GM23338 (cell line): ENCODE measurements around the gene ZDHHC1. TPM values are rescaled to one million over a fixed set of nuclear protein-coding genes. Genes with fewer than 3 reads are reported as not detected.

Experiments used
- ATAC-seq: fragments of 200-7000 bp; cut with Tn5 transposase; 3 replicates; pipeline ENCODE4 v1.9.1; 2020
- DNase-seq: peaks from one replicate; pipeline ENCODE4 v3.0.0-alpha.2; 2015; ENCODE audit warnings: low spot score
- H2AFZ ChIP-seq: fragments of 200-600 bp; sonication (generic); 2 replicates; pipeline ENCODE4 v1.8.0; 2016; ENCODE audit warnings: antibody characterized with exemption, mild to moderate bottlenecking, moderate library complexity
- H3F3A ChIP-seq: fragments of 200-600 bp; sonication (generic); replicated peaks from 2 replicates; pipeline ENCODE4 v1.8.0; 2017; ENCODE audit warnings: antibody characterized with exemption, mixed run types, low read depth
- H3K27ac ChIP-seq: fragments of 200-600 bp; sonication (generic); 2 replicates; pipeline ENCODE4 v1.6.1; 2016; ENCODE audit warnings: low read depth
- H3K27me3 ChIP-seq: fragments of 200-600 bp; sonication (generic); 2 replicates; pipeline ENCODE4 v1.8.0; 2016; ENCODE audit warnings: mild to moderate bottlenecking, mixed run types, moderate library complexity; ENCODE audit not compliant: insufficient read depth
- H3K36me3 ChIP-seq: fragments of 200-600 bp; sonication (generic); 2 replicates; pipeline ENCODE4 v1.8.0; 2016; ENCODE audit warnings: mild to moderate bottlenecking; ENCODE audit not compliant: insufficient read depth
- H3K4me1 ChIP-seq: fragments of 200-600 bp; sonication (generic); 2 replicates; pipeline ENCODE4 v1.8.0; 2016; ENCODE audit warnings: mild to moderate bottlenecking, moderate library complexity; ENCODE audit not compliant: insufficient read depth
- H3K4me2 ChIP-seq: fragments of 200-600 bp; sonication (generic); 2 replicates; pipeline ENCODE4 v1.7.1; 2017; ENCODE audit warnings: mixed run types
- H3K4me3 ChIP-seq: fragments of 200-600 bp; sonication (generic); 2 replicates; pipeline ENCODE4 v1.6.1; 2016; ENCODE audit warnings: mixed run types
- H3K79me2 ChIP-seq: fragments of 200-600 bp; sonication (generic); replicated peaks from 2 replicates; pipeline ENCODE4 v1.8.0; 2017; ENCODE audit warnings: mild to moderate bottlenecking; ENCODE audit not compliant: insufficient read depth
- H3K9me2 ChIP-seq: fragments of 200-600 bp; sonication (generic); 2 replicates; pipeline ENCODE4 v1.8.0; 2017; ENCODE audit not compliant: insufficient read depth
- H4K20me1 ChIP-seq: fragments of 200-600 bp; sonication (generic); replicated peaks from 2 replicates; pipeline ENCODE4 v1.8.0; 2017; ENCODE audit warnings: mild to moderate bottlenecking; ENCODE audit not compliant: insufficient read depth
- H3K27ac Mint-ChIP-seq: 2 replicates; pipeline ENCODE4 v1.8.0; 2020; ENCODE audit warnings: inconsistent platforms, mild to moderate bottlenecking, moderate library complexity, mixed read lengths
- H3K27me3 Mint-ChIP-seq: 3 replicates; pipeline ENCODE4 v1.8.0; 2022; ENCODE audit warnings: low read depth, mild to moderate bottlenecking, moderate library complexity, mixed read lengths, inconsistent platforms; ENCODE audit not compliant: insufficient read depth, poor library complexity
- H3K36me3 Mint-ChIP-seq: 3 replicates; pipeline ENCODE4 v1.8.0; 2021; ENCODE audit warnings: low read depth, mild to moderate bottlenecking, inconsistent platforms, moderate library complexity, mixed read lengths
- H3K4me1 Mint-ChIP-seq: 3 replicates; pipeline ENCODE4 v1.8.0; 2020; ENCODE audit warnings: mild to moderate bottlenecking, inconsistent platforms, mixed read lengths
- H3K4me3 Mint-ChIP-seq: 3 replicates; pipeline ENCODE4 v1.8.0; 2021; ENCODE audit warnings: moderate library complexity, mild to moderate bottlenecking, inconsistent platforms, mixed read lengths
- H3K9me3 Mint-ChIP-seq: 3 replicates; pipeline ENCODE4 v1.8.0; 2020; ENCODE audit warnings: moderate library complexity, mild to moderate bottlenecking, inconsistent platforms, mixed read lengths
- CREB1 ChIP-seq: fragments of 250-450 bp; sonication (Bioruptor Pico); IDR thresholded peaks from 2 replicates; pipeline ENCODE4 v1.5.0; 2020; ENCODE audit warnings: low read depth, mild to moderate bottlenecking, moderate library complexity
- ETS1 ChIP-seq: IDR thresholded peaks from 2 replicates; pipeline ENCODE4 v1.6.1; 2016; ENCODE audit warnings: antibody characterized with exemption
- EZH2 ChIP-seq: fragments of 200-600 bp; sonication (generic); IDR thresholded peaks from one replicate; pipeline ENCODE4 v1.8.0; 2017; ENCODE audit warnings: antibody characterized with exemption, mild to moderate bottlenecking, low read depth; ENCODE audit not compliant: unreplicated experiment
- EZH2phosphoT487 ChIP-seq: fragments of 200-600 bp; sonication (generic); IDR thresholded peaks from one replicate; pipeline ENCODE4 v1.8.1; 2018; ENCODE audit warnings: antibody characterized with exemption; ENCODE audit not compliant: unreplicated experiment
- JUNB ChIP-seq: IDR thresholded peaks from one replicate; pipeline ENCODE4 v1.6.1; 2016; ENCODE audit warnings: antibody characterized with exemption; ENCODE audit not compliant: unreplicated experiment
- NANOG ChIP-seq: IDR thresholded peaks from 2 replicates; pipeline ENCODE4 v1.6.1; 2016; ENCODE audit warnings: antibody characterized with exemption, borderline replicate concordance
- POLR2AphosphoS5 ChIP-seq: IDR thresholded peaks from 2 replicates; pipeline ENCODE4 v1.6.1; 2016; ENCODE audit warnings: antibody characterized with exemption, low read depth
- STAT1 ChIP-seq: IDR thresholded peaks from one replicate; pipeline ENCODE4 v1.6.1; 2016; ENCODE audit warnings: antibody characterized with exemption; ENCODE audit not compliant: unreplicated experiment
- ZNF114 ChIP-seq: fragments of 250-450 bp; sonication (Bioruptor Pico); IDR thresholded peaks from 2 replicates; pipeline ENCODE4 v1.5.0; 2020; ENCODE audit warnings: mild to moderate bottlenecking, moderate library complexity
- ZNF331 ChIP-seq: fragments of 250-450 bp; sonication (Bioruptor Pico); IDR thresholded peaks from 2 replicates; pipeline ENCODE4 v1.5.0; 2020; ENCODE audit warnings: low read depth, mild to moderate bottlenecking, moderate library complexity
- polyA plus RNA-seq: library from polyadenylated mRNA; unstranded; fragments of >200 nt; fragmentation: Nextera tagmentation; extraction: Ambion mirVana; gene quantifications from 2 replicates; pipeline ENCODE4 v1.2.1, GENCODE V29; 2016
- total RNA-seq: library from RNA; depleted of rRNA; stranded (reverse); fragments of >200 nt; shearing (Covaris generic); gene quantifications from 2 replicates; pipeline ENCODE4 v1.2.3, GENCODE V29; 2014
- TF ChIP-seq, protein P1 (sequence below), 2 experiments: fragments of 200-600 bp in 1 of 2; sonication (generic) in 1 of 2; conservative IDR thresholded peaks; 2 replicates each; pipeline versions ENCODE4 v1.5.1 to v1.6.1; 2016 to 2017; ENCODE audit warnings: antibody characterized with exemption in 2 of 2, low read depth in 2 of 2, mild to moderate bottlenecking in 2 of 2, moderate library complexity in 1 of 2

ZDHHC1 gene
- total and polyA plus RNA-seq, 2 experiments from 2014 or later = 1.4 to 2.7 TPM

- H3K4me3 Mint-ChIP-seq = no peak overlapping the region
Observed at GRCh38 chr16:67419931-67420330, 3.7 kb upstream of the ZDHHC1 start.

DNA sequence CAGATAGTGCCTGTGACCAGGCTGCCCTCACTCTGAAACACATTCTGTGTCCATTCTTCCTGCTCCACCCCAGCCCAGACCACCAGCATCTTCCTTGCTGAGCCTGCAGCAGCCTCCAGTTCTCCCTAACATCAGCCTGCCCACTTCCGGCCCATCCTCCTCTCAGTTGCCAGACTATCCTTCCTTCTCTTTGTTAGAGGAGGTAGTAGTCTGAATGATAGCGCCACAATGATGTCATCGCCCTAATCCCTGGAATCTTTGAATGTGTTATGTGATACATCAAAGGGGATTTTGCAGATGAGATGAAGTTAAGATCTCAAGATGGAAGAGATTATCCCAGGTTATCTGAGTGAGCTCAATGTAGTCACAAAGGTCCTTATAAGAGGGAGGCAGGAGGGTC is 3.2 kb upstream of the ZDHHC1 start:
- Histone ChIP-seq H2AFZ (no peak overlapping the region), H3K9me2 (no peaks in the 10 kb centered on the region), H3K27me3 (no peaks in the 10 kb centered on the region), H3K4me2 (no peak overlapping the region), H3K4me1 (peaks cover 37% of the 10 kb centered on the region), H3F3A (peaks cover 17% of the 10 kb centered on the region), H3K79me2 (no peaks in the 10 kb centered on the region), H4K20me1 (no peaks in the 10 kb centered on the region), H3K36me3 (no peaks in the 10 kb centered on the region), H3K27ac (no peak overlapping the region), H3K4me3 (no peak overlapping the region)
- H3K36me3 Mint-ChIP-seq = no peaks in the 10 kb centered on the region
- DNase-seq (no peak), ATAC-seq (no peak)
- no peak overlapping the region for H3K4me3 Mint-ChIP-seq
- H3K27ac Mint-ChIP-seq = no peak overlapping the region
- H3K9me3 Mint-ChIP-seq = peaks cover 3% of the 10 kb centered on the region; the same call in 1 of the 3 replicates
- H3K4me1 Mint-ChIP-seq = peaks cover 38% of the 10 kb centered on the region
- H3K27me3 Mint-ChIP-seq = peaks cover 26% of the 10 kb centered on the region
- TF ChIP-seq ZNF114 (CRISPR knock-in tag) (no peak), ETS1 (no peak), EZH2 (no peak), ZNF331 (CRISPR knock-in tag) (no peak), STAT1 (no peak), NANOG (no peak), JUNB (no peak), CREB1 (CRISPR knock-in tag) (no peak), POLR2AphosphoS5 (no peak), EZH2phosphoT487 (no peak)
- TF ChIP-seq, protein P1, sequence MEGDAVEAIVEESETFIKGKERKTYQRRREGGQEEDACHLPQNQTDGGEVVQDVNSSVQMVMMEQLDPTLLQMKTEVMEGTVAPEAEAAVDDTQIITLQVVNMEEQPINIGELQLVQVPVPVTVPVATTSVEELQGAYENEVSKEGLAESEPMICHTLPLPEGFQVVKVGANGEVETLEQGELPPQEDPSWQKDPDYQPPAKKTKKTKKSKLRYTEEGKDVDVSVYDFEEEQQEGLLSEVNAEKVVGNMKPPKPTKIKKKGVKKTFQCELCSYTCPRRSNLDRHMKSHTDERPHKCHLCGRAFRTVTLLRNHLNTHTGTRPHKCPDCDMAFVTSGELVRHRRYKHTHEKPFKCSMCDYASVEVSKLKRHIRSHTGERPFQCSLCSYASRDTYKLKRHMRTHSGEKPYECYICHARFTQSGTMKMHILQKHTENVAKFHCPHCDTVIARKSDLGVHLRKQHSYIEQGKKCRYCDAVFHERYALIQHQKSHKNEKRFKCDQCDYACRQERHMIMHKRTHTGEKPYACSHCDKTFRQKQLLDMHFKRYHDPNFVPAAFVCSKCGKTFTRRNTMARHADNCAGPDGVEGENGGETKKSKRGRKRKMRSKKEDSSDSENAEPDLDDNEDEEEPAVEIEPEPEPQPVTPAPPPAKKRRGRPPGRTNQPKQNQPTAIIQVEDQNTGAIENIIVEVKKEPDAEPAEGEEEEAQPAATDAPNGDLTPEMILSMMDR (conservative IDR thresholded peaks at IDR 0.05; ENCODE audit: low read depth in 2 of 2) = no peak

More at GRCh38 chr16:67419931-67420330, 3.7 kb upstream of the ZDHHC1 start:
- Histone ChIP-seq H3K4me3 (no peak overlapping the region), H3F3A (peaks cover 17% of the 10 kb centered on the region; the same call in 1 of the 2 replicates), H3K27ac (no peak overlapping the region), H3K9me2 (no peaks in the 10 kb centered on the region), H3K4me2 (no peak overlapping the region), H3K79me2 (no peaks in the 10 kb centered on the region), H3K36me3 (no peaks in the 10 kb centered on the region), H4K20me1 (no peaks in the 10 kb centered on the region), H3K27me3 (no peaks in the 10 kb centered on the region), H3K4me1 (peaks cover 37% of the 10 kb centered on the region), H2AFZ (no peak overlapping the region)
- ATAC-seq (no peak), DNase-seq (peak; percentile 73)
- peaks cover 26% of the 10 kb centered on the region for H3K27me3 Mint-ChIP-seq
- peaks cover 40% of the 10 kb centered on the region for H3K4me1 Mint-ChIP-seq
- TF ChIP-seq, protein P1 (conservative IDR thresholded peaks at IDR 0.05; ENCODE audit: low read depth in 2 of 2) = peak; percentile 33 to 44
- TF ChIP-seq JUNB = no peak
- H3K36me3 Mint-ChIP-seq = no peaks in the 10 kb centered on the region
- no peak overlapping the region for H3K27ac Mint-ChIP-seq
- H3K9me3 Mint-ChIP-seq = peaks cover 3% of the 10 kb centered on the region; the same call in 1 of the 3 replicates
